ENCODE data around the gene SLC16A8.

Gene SLC16A8

DNA sequence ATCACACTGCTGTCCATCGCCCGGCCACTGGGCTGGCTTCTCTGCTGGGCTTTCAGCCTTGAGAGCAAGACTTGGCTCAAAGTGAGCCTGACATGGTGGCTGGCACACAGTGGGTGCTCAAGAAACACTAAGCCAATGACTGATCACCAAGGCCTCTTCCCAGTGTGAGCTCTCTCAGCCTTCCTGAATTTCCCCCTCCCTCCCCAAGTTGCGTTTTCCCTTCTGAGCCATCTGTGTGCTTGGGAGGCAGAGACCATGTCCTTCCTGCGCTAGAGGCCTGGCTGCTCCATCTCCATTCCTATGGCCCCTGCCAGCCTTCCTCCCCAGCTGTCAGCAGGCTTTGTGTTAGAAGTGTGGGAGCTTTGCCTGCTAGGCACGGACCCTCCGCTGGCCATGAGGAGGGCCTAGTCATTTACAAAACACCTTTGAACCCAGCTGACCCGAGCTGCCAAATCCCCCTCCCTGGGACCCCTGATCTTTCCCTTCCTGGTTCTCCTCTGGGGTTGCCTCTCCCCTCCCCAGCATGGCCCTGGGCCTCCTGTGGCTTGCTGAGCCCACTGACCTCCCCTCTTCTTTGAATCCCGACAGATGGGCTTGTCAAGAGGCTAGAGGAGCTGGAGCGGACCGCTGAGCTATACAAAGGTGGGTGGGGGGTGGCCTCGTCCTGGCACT lies 13.6 kb downstream of the SLC16A8 start:
- DNase-seq = no peak

DNA sequence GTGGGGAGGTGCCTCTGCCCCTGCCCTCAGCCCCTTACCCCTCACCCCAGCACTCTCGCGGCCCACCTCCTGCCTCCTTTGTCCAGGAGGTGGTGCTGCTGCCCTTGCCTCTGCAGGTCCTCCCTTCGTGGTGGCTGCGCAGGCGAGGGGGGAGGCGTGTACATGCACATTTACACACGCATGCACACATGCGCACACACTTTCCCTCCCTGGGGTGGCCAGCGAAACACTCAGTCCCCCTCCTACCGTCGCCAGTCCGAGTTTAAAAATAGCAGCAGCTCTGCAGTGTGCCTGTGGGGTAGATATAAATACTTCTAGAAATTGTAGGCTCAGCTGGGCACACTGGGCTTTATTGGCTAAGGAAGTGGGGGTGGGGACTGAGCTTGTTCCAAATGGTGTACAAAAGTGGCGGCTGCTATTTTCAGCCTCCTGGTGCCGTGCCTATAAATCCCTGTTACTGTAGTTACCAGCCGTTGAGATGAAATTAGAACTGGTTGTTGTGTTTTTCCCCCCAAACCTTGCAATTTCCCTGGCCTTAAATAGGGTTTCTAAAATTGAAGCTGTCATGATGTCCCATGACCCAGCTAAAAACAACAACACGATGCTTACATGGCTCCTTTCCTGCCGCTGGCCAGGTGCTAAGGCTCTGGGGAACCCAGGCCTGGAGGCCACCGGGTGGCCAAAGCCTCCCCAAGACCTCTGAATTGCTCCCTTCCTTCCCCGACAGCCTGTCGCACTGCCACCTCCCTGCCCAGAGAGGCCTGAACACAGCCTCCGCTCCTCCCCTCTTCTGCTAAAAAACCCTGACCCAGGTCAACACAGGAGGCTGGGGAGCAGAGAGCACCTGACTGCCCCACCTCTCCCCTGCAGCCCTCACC lies 14.4 kb downstream of the SLC16A8 start:
- DNase-seq = no peak

DNA sequence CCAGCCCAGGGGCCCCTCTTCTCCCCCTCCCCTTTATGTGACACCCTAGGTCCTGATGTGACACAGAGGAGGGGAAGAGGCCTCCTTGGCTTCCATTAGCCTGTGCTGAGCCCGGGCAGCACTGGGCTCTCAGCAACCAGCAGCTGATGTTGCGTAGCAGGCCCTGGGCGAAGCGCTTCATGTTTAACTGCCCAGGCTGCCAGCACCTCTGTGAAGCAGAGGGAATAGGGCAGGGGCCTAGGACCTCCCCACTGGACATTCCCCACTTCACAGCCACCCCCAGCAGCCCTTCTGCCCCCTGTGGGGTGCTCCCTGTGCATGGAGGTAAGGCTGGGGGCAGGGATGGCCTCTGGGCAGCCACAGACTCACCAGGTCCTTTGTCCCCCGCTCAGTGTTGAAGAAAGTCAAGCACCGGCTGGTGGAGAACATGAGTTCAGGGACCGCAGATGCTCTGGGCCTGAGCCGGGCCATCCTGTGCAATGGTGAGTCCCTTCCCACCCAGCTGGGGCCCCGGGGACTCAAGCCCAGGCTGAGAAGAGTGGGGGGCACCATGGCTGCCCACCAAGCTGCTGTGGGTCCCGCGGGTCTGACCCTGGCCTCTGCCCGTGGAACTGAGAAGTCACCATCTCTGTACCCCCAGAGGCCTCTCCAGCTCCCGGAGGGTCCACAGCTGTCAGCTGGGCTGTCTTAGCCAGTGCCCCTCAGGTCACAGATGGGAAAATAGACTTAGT lies 15.2 kb downstream of the SLC16A8 start:
- no peak for DNase-seq

DNA sequence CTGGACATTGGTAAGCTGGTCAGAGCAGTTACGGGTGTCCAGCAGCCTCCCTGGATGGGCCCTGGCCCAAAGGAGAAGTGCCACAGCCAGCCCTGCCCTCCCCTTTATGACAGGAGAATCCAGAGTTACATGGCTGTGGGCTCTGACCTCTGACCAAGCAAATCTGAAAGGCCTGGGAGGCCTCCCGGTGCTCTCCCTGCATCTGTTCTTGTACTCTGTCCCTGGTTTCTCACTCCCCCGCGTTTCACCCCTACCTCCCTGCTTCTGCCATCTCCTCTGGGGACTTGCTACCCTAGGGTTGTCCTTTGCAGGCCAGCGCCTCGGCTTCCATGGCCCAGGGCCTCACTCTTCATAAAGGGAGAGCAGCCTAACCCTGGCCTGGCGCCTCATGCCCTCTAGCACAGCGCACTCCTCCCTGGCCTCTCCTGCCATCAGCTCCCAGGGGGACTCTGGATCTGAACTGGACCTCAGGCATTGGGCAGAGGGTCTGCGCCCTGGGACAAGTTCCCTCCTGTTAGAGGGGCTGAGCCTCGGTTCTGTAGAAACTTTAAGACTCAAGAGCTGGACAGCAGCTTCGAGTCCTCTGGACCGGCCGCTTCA lies 16.1 kb downstream of the SLC16A8 start:
- DNase-seq = no peak

- DNase-seq = no peak
Measured at GRCh38 chr22:38067028-38067415, 17.0 kb downstream of the SLC16A8 start.

GRCh38 chr22:38066381-38067027 lies 17.5 kb downstream of the SLC16A8 start:
- no peak for DNase-seq

DNA sequence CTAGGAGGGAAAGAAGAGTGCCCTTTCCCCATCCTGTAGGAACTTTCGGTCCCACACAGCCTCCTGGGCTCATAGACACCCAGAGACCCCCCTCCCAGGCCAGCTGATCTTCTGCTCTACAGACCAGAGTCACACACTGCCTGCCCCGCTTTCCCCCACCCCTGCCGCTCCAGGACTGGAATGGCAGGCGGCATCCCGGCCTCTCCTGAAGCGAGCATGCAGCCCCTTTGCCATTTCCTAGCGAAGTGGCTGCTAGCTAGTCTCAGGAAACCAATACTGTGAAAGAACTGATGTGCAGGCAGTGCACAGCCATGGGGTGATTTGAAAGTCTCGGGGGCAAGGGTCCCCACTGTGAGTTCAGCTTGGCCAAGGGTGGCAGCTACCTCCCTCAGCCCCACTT lies 18.4 kb downstream of the SLC16A8 start:
- no peak for DNase-seq

DNA sequence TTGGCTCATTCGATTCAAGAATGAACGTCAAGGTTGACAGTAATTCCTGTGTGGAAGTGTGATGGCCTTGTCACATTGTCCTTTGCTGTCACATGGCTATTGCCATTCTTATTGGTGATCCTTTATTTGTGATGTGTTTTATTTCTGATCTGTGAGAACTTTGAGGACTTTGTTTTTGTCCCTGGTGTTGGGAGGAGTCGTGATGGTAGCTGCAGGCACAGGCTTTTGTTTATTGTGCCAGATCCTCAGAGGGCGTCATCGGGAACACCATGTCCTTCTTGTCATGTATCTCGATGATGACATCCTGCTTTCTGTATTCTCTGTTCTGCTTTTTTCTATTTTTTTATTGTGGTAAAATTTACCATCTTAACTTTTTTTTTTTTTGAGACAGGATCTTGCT lies 21.2 kb downstream of the SLC16A8 start:
- DNase-seq = no peak

- DNase-seq = peak; percentile 76
Measured at GRCh38 chr22:38056969-38057891, 26.8 kb downstream of the SLC16A8 start, which contains the start of gene PICK1. Gene PICK1 (plus strand): TSS chr22:38057404. CDS start chr22:38057810, 406 bp downstream.

- peak; percentile 28 for DNase-seq
Measured at GRCh38 chr22:38051900-38052862, 31.8 kb downstream of the SLC16A8 start.

DNA sequence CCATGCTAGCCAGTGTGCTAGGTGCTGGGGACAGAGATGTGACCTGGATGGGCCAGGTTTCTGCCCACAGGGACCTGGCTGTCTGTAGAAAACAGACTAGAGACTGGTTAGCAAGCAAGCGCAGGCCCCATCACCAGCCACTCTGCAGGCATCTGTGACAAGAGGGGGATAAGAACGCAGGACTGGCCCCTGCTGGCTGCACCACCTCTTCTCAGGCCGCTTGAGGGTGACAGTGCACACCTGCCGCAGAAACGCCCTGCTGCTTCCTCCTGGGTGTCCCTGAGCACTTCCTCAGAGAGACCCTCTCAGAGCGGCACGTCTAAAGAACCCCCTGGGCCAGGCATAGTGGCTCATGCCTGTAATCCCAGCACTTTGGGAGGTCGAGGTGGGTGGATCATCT lies 32.7 kb downstream of the SLC16A8 start:
- no peak for DNase-seq

DNA sequence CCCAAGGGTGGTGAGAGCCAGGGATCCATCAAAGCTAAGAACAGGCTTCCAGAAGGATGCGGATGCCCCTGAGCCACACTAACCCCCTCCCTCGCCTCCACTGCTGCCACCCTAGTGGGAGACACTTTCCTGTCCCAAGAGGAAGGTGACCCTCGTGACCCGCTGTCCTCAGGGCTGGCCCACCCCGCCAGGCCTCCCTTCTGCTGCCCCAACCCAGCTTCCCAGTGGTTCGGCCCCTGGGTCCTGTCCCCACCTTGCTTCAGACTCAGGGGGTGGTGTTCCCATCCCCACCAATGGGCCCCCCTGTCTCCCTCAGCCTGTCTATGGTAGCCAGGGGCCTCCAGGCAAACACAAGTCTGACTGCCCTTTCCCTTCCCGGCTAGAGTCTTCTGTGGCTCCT lies 33.3 kb downstream of the SLC16A8 start:
- no peak for DNase-seq

- DNase-seq = no peak
Measured at GRCh38 chr22:38049812-38050619, 34.0 kb downstream of the SLC16A8 start.

DNA sequence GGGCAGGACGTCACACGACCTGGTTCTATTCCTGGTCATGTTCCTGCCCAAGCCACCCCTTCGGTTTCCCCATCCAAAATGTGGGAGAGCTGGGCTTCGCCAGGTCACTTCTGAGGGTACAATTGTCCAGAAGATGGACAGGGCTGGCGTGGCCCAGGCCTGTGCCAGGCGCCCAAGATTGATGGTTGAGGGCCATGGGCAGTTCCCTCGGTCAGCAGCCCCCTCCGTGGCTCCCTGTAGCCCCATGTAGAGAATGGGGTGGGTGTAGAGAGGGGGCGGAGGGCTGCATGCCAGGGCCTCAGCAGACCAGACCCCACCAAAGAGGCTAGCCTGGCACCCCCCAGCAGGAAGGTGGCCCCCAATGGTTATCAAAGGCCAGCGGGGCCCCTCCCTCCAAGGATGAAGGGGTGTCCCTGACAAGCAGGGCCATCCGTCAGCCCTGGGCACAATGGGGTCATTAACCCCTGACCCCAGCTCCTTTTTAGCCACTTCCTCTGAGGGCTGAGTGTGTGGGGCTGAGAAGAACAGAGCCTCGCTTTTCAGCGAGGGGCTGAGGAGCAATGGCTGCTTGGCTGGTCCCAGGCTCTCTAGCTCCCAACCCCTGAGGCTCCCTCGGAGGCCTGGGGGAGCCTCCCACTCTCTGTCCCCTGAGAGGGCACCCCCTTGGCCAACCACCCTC lies 37.8 kb downstream of the SLC16A8 start:
- no peak for DNase-seq

DNA sequence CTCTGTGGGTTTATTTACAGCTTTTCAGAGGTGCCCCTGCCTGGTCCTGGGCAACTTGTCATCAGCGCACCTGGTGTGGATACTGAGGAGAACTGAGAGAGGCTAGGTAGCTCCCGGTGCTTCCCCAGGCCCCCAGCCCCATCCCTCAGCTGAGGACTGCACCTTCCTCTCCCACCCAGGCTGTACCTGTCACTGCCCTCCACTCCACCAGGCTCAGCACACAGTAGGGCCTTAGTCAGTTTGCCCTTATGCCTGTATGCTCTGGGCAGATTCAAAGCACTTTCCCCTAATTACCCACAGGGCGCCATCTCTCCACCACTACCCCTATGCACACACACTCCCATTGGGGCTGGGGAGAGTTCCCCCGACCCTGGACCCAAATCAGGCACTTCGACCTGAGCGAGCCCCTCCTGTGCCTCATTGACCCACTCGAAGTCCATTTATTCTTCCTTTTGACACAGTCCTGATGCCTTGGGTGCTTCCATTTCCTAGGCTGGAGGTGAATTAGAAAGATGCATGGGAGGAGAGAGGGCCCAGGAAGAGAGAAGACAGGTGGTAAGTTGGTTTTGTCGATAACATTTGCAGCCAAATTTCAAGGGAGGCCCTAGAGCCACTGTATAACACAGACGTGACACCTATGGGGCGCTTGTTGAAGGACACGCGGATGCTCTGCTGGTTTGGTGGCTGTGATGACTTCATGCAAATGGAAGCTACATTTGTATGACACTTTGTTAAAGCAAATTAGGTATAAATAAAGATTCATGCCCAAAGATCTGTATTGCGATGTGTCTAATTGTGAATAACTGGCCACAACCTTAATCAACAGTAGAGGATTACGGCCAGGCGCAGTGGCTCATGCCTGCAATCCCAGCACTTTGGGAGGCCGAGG lies 40.6 kb downstream of the SLC16A8 start:
- DNase-seq = no peak

GRCh38 chr22:38042488-38042790 lies 41.5 kb downstream of the SLC16A8 start:
- DNase-seq = no peak

- no peak for DNase-seq
Measured at GRCh38 chr22:38041760-38042487, 42.1 kb downstream of the SLC16A8 start.
